ENCODE data around the gene TRAPPC11.

The TRAPPC11 gene

GRCh38 chr4:183733181-183733580 is 74.1 kb downstream of the TRAPPC11 start:
- H3K27me3 ChIP-seq (replicated peaks; ENCODE audit: control insufficient read depth, insufficient read depth, low read length): no peaks in the 10 kb centered on the region
- no peak overlapping the region for H3K4me3 ChIP-seq (replicated peaks; ENCODE audit: low read depth, low read length)
- no peaks in the 10 kb centered on the region for H3K36me3 ChIP-seq (ENCODE audit: control insufficient read depth, insufficient read depth, low read length)
- no peak for DNase-seq (ENCODE audit: extremely low read depth, insufficient read length)
- TF ChIP-seq CTCF (IDR thresholded peaks at IDR 0.05; ENCODE audit: insufficient read depth, low read length, poor library complexity, severe bottlenecking): no peak

- no peaks in the 10 kb centered on the region for H3K27me3 ChIP-seq (replicated peaks; ENCODE audit: control insufficient read depth, insufficient read depth, low read length)
- no peak overlapping the region for H3K4me3 ChIP-seq (replicated peaks; ENCODE audit: low read depth, low read length)
- no peak for TF ChIP-seq CTCF (IDR thresholded peaks at IDR 0.05; ENCODE audit: insufficient read depth, low read length, poor library complexity, severe bottlenecking)
- DNase-seq (ENCODE audit: extremely low read depth, insufficient read length): peak; percentile 22
- H3K36me3 ChIP-seq (ENCODE audit: control insufficient read depth, insufficient read depth, low read length): no peaks in the 10 kb centered on the region
Measured at GRCh38 chr4:183738081-183738673, 79.1 kb downstream of the TRAPPC11 start.

GRCh38 chr4:183738961-183739360 is 79.9 kb downstream of the TRAPPC11 start:
- TF ChIP-seq CTCF (IDR thresholded peaks at IDR 0.05; ENCODE audit: insufficient read depth, low read length, poor library complexity, severe bottlenecking): no peak

GRCh38 chr4:183746305-183747229 is 87.5 kb downstream of the TRAPPC11 start:
- no peak for DNase-seq (ENCODE audit: extremely low read depth, insufficient read length)
- TF ChIP-seq CTCF (IDR thresholded peaks at IDR 0.05; ENCODE audit: insufficient read depth, low read length, poor library complexity, severe bottlenecking): no peak
- H3K27me3 ChIP-seq (replicated peaks; ENCODE audit: control insufficient read depth, insufficient read depth, low read length): no peaks in the 10 kb centered on the region
- H3K36me3 ChIP-seq (ENCODE audit: control insufficient read depth, insufficient read depth, low read length): no peaks in the 10 kb centered on the region
- H3K4me3 ChIP-seq (replicated peaks; ENCODE audit: low read depth, low read length): no peak overlapping the region

More at GRCh38 chr4:183738961-183739360, 79.9 kb downstream of the TRAPPC11 start:
- no peak for DNase-seq (ENCODE audit: extremely low read depth, insufficient read length)
- H3K27me3 ChIP-seq (replicated peaks; ENCODE audit: control insufficient read depth, insufficient read depth, low read length): no peaks in the 10 kb centered on the region
- no peaks in the 10 kb centered on the region for H3K36me3 ChIP-seq (ENCODE audit: control insufficient read depth, insufficient read depth, low read length)
- H3K4me3 ChIP-seq (replicated peaks; ENCODE audit: low read depth, low read length): no peak overlapping the region

GRCh38 chr4:183747380-183747779 is 88.3 kb downstream of the TRAPPC11 start:
- Histone ChIP-seq H3K36me3 (ENCODE audit: control insufficient read depth, insufficient read depth, low read length) (no peaks in the 10 kb centered on the region), H3K27me3 (replicated peaks; ENCODE audit: control insufficient read depth, insufficient read depth, low read length) (no peaks in the 10 kb centered on the region), H3K4me3 (replicated peaks; ENCODE audit: low read depth, low read length) (no peak overlapping the region)
- no peak for DNase-seq (ENCODE audit: extremely low read depth, insufficient read length)
- TF ChIP-seq CTCF (IDR thresholded peaks at IDR 0.05; ENCODE audit: insufficient read depth, low read length, poor library complexity, severe bottlenecking): no peak

Data from GM06990 (cell line).